Thyroid gland (tissue), 4 donors: ENCODE measurements around the gene WDR91. TPM values are rescaled to one million over a fixed set of nuclear protein-coding genes. Genes with fewer than 3 reads are reported as not detected.

Experiments used
- DNase-seq, 2 donors: peaks; one replicate each; pipeline ENCODE4 v3.0.0-alpha.2; 2019
- H3K27ac ChIP-seq, 3 donors: fragments of 200-600 bp; sonication (generic); 1 replicate in 2 of 3; 2 replicates in 1 of 3; pipeline ENCODE4 v1.5.1; 2016 to 2019; ENCODE audit warnings: mild to moderate bottlenecking in 1 of 3, moderate library complexity in 1 of 3
- H3K27me3 ChIP-seq: fragments of 200-600 bp; sonication (generic); one replicate; pipeline ENCODE4 v1.5.1; 2019
- H3K36me3 ChIP-seq, 2 donors: fragments of 200-600 bp; sonication (generic); one replicate each; pipeline ENCODE4 v1.5.1; 2016 to 2019
- H3K4me1 ChIP-seq, 2 donors: fragments of 200-600 bp; sonication (generic); one replicate each; pipeline ENCODE4 v1.5.1; 2017 to 2019
- H3K4me3 ChIP-seq, 3 donors: fragments of 200-600 bp; sonication (generic); replicated peaks in 1 of 3; 1 replicate in 2 of 3; 2 replicates in 1 of 3; pipeline ENCODE4 v1.5.1; 2016; ENCODE audit warnings: mild to moderate bottlenecking in 1 of 3
- H3K9me3 ChIP-seq: fragments of 200-600 bp; sonication (generic); one replicate; pipeline ENCODE4 v1.5.1; 2017
- CTCF ChIP-seq, 6 experiments: fragments of 200-600 bp in 3 of 6; fragments of 450-650 bp in 3 of 6; sonication (generic) in 3 of 6; IDR thresholded peaks; one replicate each; pipeline ENCODE4 v1.5.1; 2016 to 2019; ENCODE audit warnings: antibody characterized with exemption in 6 of 6, mild to moderate bottlenecking in 2 of 6, inconsistent platforms in 1 of 6, moderate library complexity in 1 of 6
- POLR2A ChIP-seq, 2 donors: fragments of 450-650 bp; IDR thresholded peaks; one replicate each; pipeline ENCODE4 v1.6.1; 2017; ENCODE audit warnings: antibody characterized with exemption in 2 of 2, mild to moderate bottlenecking in 2 of 2, moderate library complexity in 1 of 2
- WGBS, 2 donors: methylation state at CpG; one replicate each; pipeline ENCODE4 v1.1.5; 2017; 5-methylcytosine and 5-hydroxymethylcytosine counted together
- intact Hi-C: fragments of 100-400 bp; cut with DNase I; formaldehyde crosslinking; loops from one replicate; pipeline ENCODE4 v1.15.1; 2023
- total RNA-seq, 4 donors: library from RNA; depleted of rRNA; stranded (reverse); fragments of >200 nt; gene quantifications; one replicate each; pipeline ENCODE4 v1.2.3, GENCODE V29; 2016

The WDR91 gene
- total RNA-seq, 4 donors from 2014 or later: 8.4 to 34.4 (median 9.1) TPM

GRCh38 chr7:135233570-135233969 is 22.2 kb upstream of the WDR91 start, which contains the start of gene STRA8:
STRA8 (plus strand) TSS chr7:135233838; CDS start chr7:135240525, 6,687 bp downstream.
- intact Hi-C loops: no loop called here
- no peak for DNase-seq
- Histone ChIP-seq H3K36me3 (no peaks in the 10 kb centered on the region), H3K27ac (no peak within 1 kb of the TSS), H3K4me3 (no peak within 1 kb of the TSS), H3K27me3 (no peaks in the 10 kb centered on the region), H3K4me1 (no peaks in the 10 kb centered on the region), H3K9me3 (no peaks in the 10 kb centered on the region)
- TF ChIP-seq POLR2A (IDR thresholded peaks at IDR 0.05) (no peak), CTCF (IDR thresholded peaks at IDR 0.05) (no peak)
- WGBS, 2 donors: 92 to 93% methylated on average over 24 to 28 of the region's 28 CpGs

GRCh38 chr7:135232720-135233119 is 21.4 kb upstream of the WDR91 start:
- intact Hi-C loops: no loop called here
- no peaks in the 10 kb centered on the region for H3K9me3 ChIP-seq
- TF ChIP-seq POLR2A (IDR thresholded peaks at IDR 0.05) (no peak), CTCF (IDR thresholded peaks at IDR 0.05) (no peak)
- no peak overlapping the region for H3K4me3 ChIP-seq
- no peaks in the 10 kb centered on the region for H3K36me3 ChIP-seq
- no peaks in the 10 kb centered on the region for H3K27me3 ChIP-seq
- 82 to 90% methylated on average over 13 of the region's 13 CpGs for WGBS, 2 donors
- no peak overlapping the region for H3K27ac ChIP-seq
- no peaks in the 10 kb centered on the region for H3K4me1 ChIP-seq
- DNase-seq: no peak

GRCh38 chr7:135232087-135232486 is 20.8 kb upstream of the WDR91 start:
- WGBS, 2 donors: 95 to 99% methylated on average over 6 of the region's 6 CpGs
- H3K4me1 ChIP-seq: no peaks in the 10 kb centered on the region
- H3K27me3 ChIP-seq: no peaks in the 10 kb centered on the region
- H3K4me3 ChIP-seq: no peak overlapping the region
- no peaks in the 10 kb centered on the region for H3K36me3 ChIP-seq
- no peak overlapping the region for H3K27ac ChIP-seq
- no peak for TF ChIP-seq POLR2A (IDR thresholded peaks at IDR 0.05)
- no peak for TF ChIP-seq CTCF (IDR thresholded peaks at IDR 0.05)
- no peaks in the 10 kb centered on the region for H3K9me3 ChIP-seq
- intact Hi-C loops: no loop called here
- DNase-seq: no peak

- intact Hi-C loops: no loop called here
- TF ChIP-seq POLR2A (IDR thresholded peaks at IDR 0.05) (no peak), CTCF (IDR thresholded peaks at IDR 0.05) (no peak)
- H3K9me3 ChIP-seq: no peaks in the 10 kb centered on the region
- no peaks in the 10 kb centered on the region for H3K4me1 ChIP-seq
- no peak for DNase-seq
- no peak overlapping the region for H3K4me3 ChIP-seq
- H3K27ac ChIP-seq: no peak overlapping the region
- H3K27me3 ChIP-seq: no peaks in the 10 kb centered on the region
- no peaks in the 10 kb centered on the region for H3K36me3 ChIP-seq
These were observed 20.4 kb upstream of the WDR91 start for GRCh38 chr7:135231686-135232085.

GRCh38 chr7:135224027-135224426 is 12.7 kb upstream of the WDR91 start:
- H3K27me3 ChIP-seq: no peaks in the 10 kb centered on the region
- no peak for DNase-seq
- H3K4me3 ChIP-seq: no peak overlapping the region
- no peak for TF ChIP-seq POLR2A (IDR thresholded peaks at IDR 0.05)
- no peak for TF ChIP-seq CTCF (IDR thresholded peaks at IDR 0.05)
- no peaks in the 10 kb centered on the region for H3K4me1 ChIP-seq
- 51 to 68% methylated on average over 1 of the region's 1 CpG for WGBS, 2 donors
- no peaks in the 10 kb centered on the region for H3K9me3 ChIP-seq
- no peaks in the 10 kb centered on the region for H3K36me3 ChIP-seq
- intact Hi-C loops: no loop called here
- no peak overlapping the region for H3K27ac ChIP-seq
